Measurements from ENCODE around the gene KCNJ9. TPM values are rescaled to one million over a fixed set of nuclear protein-coding genes. Genes with fewer than 3 reads are reported as not detected.
"Not testable (repeated sequence)": the region's sequence is repeated elsewhere in the genome, so short reads cannot be mapped to it uniquely, and the experiment has no call there.

The KCNJ9 gene
- total RNA-seq, 1 donor, result not detected

DNA sequence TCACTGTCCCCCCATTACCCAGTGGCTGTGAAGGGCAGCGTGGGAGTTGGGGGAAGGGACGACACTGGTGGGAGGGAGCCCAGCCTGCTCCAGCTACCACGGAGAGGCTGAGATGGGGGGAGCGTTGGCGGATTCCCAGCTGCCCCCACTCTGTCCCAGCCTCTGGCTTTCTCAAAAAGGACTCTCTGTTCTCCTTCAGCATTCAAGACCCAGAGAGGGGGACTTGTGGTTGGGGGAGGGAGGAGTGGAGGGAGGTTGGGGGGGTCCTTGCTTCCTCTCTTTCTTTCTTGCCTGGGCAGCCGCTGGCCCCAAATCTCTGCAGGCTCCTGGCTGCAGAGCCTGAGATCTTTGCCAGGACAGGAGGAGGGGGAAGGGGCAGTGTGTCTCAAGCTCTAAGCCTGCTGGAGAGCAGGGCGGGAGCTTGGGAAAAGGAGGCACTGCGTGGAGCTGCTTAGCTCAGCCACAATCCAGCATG, 36.4 kb downstream of the KCNJ9 start:
- Histone ChIP-seq H3K9me3 (ENCODE audit: low read depth, low read length) (no peaks in the 10 kb centered on the region), H3K4me1 (ENCODE audit: insufficient read depth, low read length) (peaks cover 4% of the 10 kb centered on the region), H3K4me3 (ENCODE audit: low read length) (no peak overlapping the region), H3K27me3 (ENCODE audit: insufficient read depth, low read length) (no peaks in the 10 kb centered on the region)

DNA sequence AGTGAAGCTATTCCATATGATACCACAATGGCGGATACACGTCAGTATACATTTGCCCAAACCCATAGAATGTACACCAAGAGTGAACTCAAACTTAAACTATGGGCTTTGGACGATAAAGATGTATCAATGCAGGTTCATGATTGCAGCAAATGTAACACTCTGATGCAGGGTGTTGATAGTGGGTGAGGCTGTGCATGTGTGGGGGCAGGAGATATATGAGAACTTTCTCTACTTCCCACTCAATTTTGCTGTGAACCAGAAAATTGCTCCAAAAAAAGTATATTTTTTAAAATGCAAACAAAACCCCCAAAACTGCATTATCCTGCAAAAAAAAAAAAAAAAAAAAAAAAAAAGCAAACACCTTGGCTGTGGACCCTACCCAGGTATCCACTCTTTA, 37.6 kb downstream of the KCNJ9 start:
- Histone ChIP-seq H3K27me3 (ENCODE audit: insufficient read depth, low read length) (no peaks in the 10 kb centered on the region), H3K4me3 (ENCODE audit: low read length) (no peak overlapping the region), H3K9me3 (ENCODE audit: low read depth, low read length) (no peaks in the 10 kb centered on the region), H3K4me1 (ENCODE audit: insufficient read depth, low read length) (peaks cover 4% of the 10 kb centered on the region)

GRCh38 chr1:160120797-160121196, 39.5 kb downstream of the KCNJ9 start:
- Histone ChIP-seq H3K9me3 (ENCODE audit: low read depth, low read length) (no peaks in the 10 kb centered on the region), H3K4me3 (ENCODE audit: low read length) (no peak overlapping the region), H3K4me1 (ENCODE audit: insufficient read depth, low read length) (peaks cover 4% of the 10 kb centered on the region), H3K27me3 (ENCODE audit: insufficient read depth, low read length) (no peaks in the 10 kb centered on the region)

DNA sequence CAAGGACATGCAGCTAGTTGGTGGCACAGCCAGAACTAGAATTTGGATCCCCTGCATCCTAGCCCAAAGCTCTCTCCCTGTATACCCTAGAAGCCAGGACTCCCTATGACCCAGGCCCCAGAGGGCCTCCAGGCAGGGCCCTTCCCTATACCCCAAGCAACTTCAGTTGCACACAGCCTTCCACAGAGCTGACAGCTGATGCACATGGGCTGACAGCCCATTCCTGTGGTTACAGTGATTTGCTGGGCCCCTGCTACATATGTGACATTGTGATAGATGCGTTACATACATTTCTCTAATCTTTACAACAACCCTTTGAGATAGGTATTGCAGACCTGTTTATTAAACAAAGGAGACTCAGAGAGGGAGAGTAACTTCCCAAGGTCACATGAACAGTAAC, 40.0 kb downstream of the KCNJ9 start:
- H3K9me3 ChIP-seq (ENCODE audit: low read depth, low read length), result no peaks in the 10 kb centered on the region
- H3K4me3 ChIP-seq (ENCODE audit: low read length), result no peak overlapping the region
- H3K27me3 ChIP-seq (ENCODE audit: insufficient read depth, low read length), result no peaks in the 10 kb centered on the region
- H3K4me1 ChIP-seq (ENCODE audit: insufficient read depth, low read length), result peaks cover 4% of the 10 kb centered on the region

- H3K4me1 ChIP-seq (ENCODE audit: insufficient read depth, low read length), result peaks cover 4% of the 10 kb centered on the region
- no peak overlapping the region for H3K4me3 ChIP-seq (ENCODE audit: low read length)
- no peaks in the 10 kb centered on the region for H3K27me3 ChIP-seq (ENCODE audit: insufficient read depth, low read length)
- no peaks in the 10 kb centered on the region for H3K9me3 ChIP-seq (ENCODE audit: low read depth, low read length)
These were observed 41.7 kb downstream of the KCNJ9 start for GRCh38 chr1:160122978-160123495.

DNA sequence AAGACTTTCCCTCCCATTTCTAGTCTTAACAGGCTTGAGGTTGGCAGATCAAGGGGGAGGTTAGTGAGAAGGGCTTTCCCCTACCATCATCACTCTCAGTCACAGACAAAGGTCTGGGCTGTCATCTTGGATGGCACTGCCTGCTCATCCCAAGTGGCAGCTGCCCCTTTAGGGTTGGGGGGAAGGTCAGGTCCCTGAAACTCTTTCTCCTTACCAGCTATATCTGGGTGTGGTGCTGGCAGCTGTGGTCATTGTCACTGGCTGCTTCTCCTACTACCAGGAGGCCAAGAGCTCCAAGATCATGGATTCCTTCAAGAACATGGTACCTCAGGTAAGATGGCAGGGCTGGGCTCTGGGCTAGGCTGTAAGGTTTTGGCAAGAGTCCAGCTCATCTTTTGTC, 42.4 kb downstream of the KCNJ9 start:
- H3K27me3 ChIP-seq (ENCODE audit: insufficient read depth, low read length), result no peaks in the 10 kb centered on the region
- H3K4me1 ChIP-seq (ENCODE audit: insufficient read depth, low read length), result peaks cover 4% of the 10 kb centered on the region
- H3K4me3 ChIP-seq (ENCODE audit: low read length), result no peak overlapping the region
- no peaks in the 10 kb centered on the region for H3K9me3 ChIP-seq (ENCODE audit: low read depth, low read length)

DNA sequence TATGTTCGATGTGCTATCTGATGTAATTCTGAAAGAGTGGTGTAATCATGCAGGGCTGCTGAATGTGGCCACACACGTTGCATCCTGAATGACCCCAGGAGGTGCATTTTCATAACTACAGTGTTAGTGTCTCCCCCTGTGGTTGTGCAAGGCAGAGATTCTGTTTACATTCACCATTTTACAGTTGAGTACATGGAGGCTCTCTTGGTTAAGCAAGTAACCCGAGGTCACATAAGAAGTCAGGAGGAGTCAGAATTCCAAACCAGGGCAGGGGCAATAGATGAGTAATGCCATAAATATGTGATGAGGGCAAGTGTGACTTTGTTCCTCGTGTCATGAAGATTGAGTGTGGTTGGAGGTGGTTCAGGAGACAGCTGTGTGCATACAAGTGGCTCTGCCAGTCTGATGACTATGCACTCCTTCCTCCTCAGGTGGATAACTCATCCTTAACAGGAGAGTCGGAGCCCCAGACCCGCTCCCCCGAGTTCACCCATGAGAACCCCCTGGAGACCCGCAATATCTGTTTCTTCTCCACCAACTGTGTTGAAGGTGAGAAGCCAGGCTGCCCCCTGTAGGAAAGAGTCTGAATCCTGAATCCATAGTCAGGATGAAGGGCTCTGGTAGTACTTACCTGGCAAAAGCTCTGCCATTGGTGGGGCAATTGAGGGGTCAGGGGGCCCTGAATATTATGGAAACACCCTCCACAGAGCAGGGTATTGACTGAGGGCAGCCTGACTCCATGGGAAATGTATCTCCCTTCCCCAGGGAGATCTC, 43.6 kb downstream of the KCNJ9 start:
- Histone ChIP-seq H3K4me3 (ENCODE audit: low read length) (no peak overlapping the region), H3K27me3 (ENCODE audit: insufficient read depth, low read length) (no peaks in the 10 kb centered on the region), H3K9me3 (ENCODE audit: low read depth, low read length) (no peaks in the 10 kb centered on the region), H3K4me1 (ENCODE audit: insufficient read depth, low read length) (no peaks in the 10 kb centered on the region)

- Histone ChIP-seq H3K4me3 (ENCODE audit: low read length) (no peak overlapping the region), H3K4me1 (ENCODE audit: insufficient read depth, low read length) (no peaks in the 10 kb centered on the region), H3K9me3 (ENCODE audit: low read depth, low read length) (no peaks in the 10 kb centered on the region), H3K27me3 (ENCODE audit: insufficient read depth, low read length) (no peaks in the 10 kb centered on the region)
These were observed 44.4 kb downstream of the KCNJ9 start for GRCh38 chr1:160125746-160126145.

- H3K4me1 ChIP-seq (ENCODE audit: insufficient read depth, low read length); H3K27me3 ChIP-seq (ENCODE audit: insufficient read depth, low read length); H3K9me3 ChIP-seq (ENCODE audit: low read depth, low read length); H3K4me3 ChIP-seq (ENCODE audit: low read length): not testable (repeated sequence)
These were observed 45.0 kb downstream of the KCNJ9 start for GRCh38 chr1:160126342-160126741.

DNA sequence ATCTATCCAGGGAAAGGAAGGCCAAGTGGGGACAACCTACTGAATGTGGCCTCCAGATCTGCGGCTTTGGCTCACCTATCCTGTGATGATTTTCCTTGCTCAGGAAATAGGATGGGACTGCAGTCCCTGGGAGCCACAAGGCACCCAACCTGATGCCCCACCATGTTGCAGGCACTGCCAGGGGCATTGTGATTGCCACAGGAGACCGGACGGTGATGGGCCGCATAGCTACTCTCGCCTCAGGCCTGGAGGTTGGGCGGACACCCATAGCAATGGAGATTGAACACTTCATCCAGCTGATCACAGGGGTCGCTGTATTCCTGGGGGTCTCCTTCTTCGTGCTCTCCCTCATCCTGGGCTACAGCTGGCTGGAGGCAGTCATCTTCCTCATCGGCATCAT, 46.0 kb downstream of the KCNJ9 start:
- no peaks in the 10 kb centered on the region for H3K27me3 ChIP-seq (ENCODE audit: insufficient read depth, low read length)
- no peaks in the 10 kb centered on the region for H3K4me1 ChIP-seq (ENCODE audit: insufficient read depth, low read length)
- no peaks in the 10 kb centered on the region for H3K9me3 ChIP-seq (ENCODE audit: low read depth, low read length)
- no peak overlapping the region for H3K4me3 ChIP-seq (ENCODE audit: low read length)

GRCh38 chr1:160127865-160128523, 46.7 kb downstream of the KCNJ9 start:
- H3K9me3 ChIP-seq (ENCODE audit: low read depth, low read length), result no peaks in the 10 kb centered on the region
- no peaks in the 10 kb centered on the region for H3K27me3 ChIP-seq (ENCODE audit: insufficient read depth, low read length)
- H3K4me3 ChIP-seq (ENCODE audit: low read length), result no peak overlapping the region
- no peaks in the 10 kb centered on the region for H3K4me1 ChIP-seq (ENCODE audit: insufficient read depth, low read length)

GRCh38 chr1:160128636-160129035, 47.3 kb downstream of the KCNJ9 start:
- Histone ChIP-seq H3K4me3 (ENCODE audit: low read length) (no peak overlapping the region), H3K27me3 (ENCODE audit: insufficient read depth, low read length) (no peaks in the 10 kb centered on the region), H3K9me3 (ENCODE audit: low read depth, low read length) (no peaks in the 10 kb centered on the region), H3K4me1 (ENCODE audit: insufficient read depth, low read length) (no peaks in the 10 kb centered on the region)

DNA sequence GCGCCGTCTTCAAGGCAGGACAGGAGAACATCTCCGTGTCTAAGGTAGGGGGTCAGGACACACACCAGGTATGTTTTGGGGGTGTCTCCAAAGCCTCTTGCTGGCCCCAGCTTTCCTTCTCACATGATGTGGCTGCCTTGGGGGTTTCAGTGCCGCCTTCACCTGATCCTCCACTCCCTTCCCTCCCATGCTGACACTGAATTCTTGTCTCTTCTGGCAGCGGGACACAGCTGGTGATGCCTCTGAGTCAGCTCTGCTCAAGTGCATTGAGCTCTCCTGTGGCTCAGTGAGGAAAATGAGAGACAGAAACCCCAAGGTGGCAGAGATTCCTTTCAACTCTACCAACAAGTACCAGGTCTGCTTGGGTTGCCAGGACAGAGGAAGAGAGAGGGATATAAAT, 47.7 kb downstream of the KCNJ9 start:
- Histone ChIP-seq H3K4me1 (ENCODE audit: insufficient read depth, low read length) (no peaks in the 10 kb centered on the region), H3K27me3 (ENCODE audit: insufficient read depth, low read length) (no peaks in the 10 kb centered on the region), H3K4me3 (ENCODE audit: low read length) (no peak overlapping the region), H3K9me3 (ENCODE audit: low read depth, low read length) (no peaks in the 10 kb centered on the region)

DNA sequence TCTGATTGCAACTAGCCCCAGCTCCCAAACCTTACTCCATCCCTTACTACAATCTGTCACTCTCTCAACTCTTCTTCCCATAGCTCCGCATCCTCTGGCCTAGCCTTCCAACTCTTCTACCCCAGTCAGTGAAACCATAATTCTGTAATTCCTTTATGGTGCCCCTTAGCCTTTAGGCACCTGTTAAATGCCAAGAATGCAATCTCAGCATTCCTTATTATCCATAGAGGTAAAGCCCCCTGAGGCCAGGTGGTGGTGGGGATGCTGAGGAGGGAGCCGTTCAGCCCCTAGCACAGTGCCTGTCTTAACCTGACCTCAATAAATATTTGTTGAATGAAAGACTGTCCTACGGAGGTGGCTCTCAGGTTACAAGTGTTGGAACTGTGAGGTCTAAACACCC, 48.2 kb downstream of the KCNJ9 start:
- H3K4me3 ChIP-seq (ENCODE audit: low read length), result no peak overlapping the region

GRCh38 chr1:160129966-160130365, 48.6 kb downstream of the KCNJ9 start:
- no peaks in the 10 kb centered on the region for H3K9me3 ChIP-seq (ENCODE audit: low read depth, low read length)
- H3K4me3 ChIP-seq (ENCODE audit: low read length), result no peak overlapping the region
- no peaks in the 10 kb centered on the region for H3K27me3 ChIP-seq (ENCODE audit: insufficient read depth, low read length)
- no peaks in the 10 kb centered on the region for H3K4me1 ChIP-seq (ENCODE audit: insufficient read depth, low read length)

More for the DNA sequence above, 48.2 kb downstream of the KCNJ9 start:
- Histone ChIP-seq H3K4me1 (ENCODE audit: insufficient read depth, low read length) (no peaks in the 10 kb centered on the region), H3K9me3 (ENCODE audit: low read depth, low read length) (no peaks in the 10 kb centered on the region), H3K27me3 (ENCODE audit: insufficient read depth, low read length) (no peaks in the 10 kb centered on the region)

Data from mononuclear cell (primary cell).